ENCODE results near the gene ZNF155. TPM values are rescaled to one million over a fixed set of nuclear protein-coding genes. Genes with fewer than 3 reads are reported as not detected.

ZNF155 gene
- 6.5 and 10.0 TPM in 2 replicates for total RNA-seq

DNA sequence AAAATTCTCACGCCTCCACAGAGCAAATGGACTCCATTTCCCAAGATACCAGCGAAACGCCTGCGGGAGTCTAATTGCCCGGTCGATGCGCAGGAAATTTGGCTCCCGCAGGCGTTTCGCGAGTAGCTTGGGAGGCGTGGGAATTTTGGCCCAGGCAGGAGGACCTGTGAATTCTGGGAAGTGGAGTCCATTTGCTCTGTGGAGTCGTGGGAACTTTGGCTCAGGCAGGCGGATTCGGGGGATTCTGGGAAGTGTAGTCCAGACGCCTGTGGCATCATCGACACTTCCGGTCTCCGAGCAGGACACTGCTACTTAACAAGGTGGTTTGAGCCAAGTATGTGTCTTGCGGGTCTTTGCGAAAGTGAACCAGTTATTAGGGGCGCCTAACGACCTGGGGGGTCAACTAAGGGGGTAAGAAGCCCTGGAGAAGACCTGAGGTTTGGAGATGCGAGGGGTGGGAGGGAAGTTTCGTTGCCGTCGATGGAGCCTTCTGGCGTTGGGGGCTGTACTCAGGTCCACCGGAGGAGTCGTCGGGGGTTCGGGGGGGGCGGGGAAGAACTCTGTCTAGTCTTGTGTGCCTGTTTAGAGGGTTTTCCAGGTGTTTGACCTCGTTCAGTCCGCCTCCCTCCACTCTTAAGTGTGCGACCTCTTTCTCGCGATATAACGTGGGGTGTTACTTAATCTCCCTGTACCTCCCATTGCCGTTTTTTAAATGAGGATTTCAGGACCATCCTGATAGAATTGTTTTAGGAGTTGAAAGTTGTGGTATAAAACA lies at the start of gene ZNF155:
TSS of gene ZNF155 (plus strand) at position 277 of the 775 bp plus-strand sequence. CDS start 4,356 bp downstream, outside the sequence.
- Histone ChIP-seq H2AFZ (ENCODE audit: low read length) (peak within 1 kb of the TSS; percentile 98), H3K9me3 (ENCODE audit: low read depth, low read length) (no peaks in the 10 kb centered on the region), H3K4me3 (ENCODE audit: insufficient read depth, low read length) (peak within 1 kb of the TSS; percentile 80), H3K27ac (ENCODE audit: low read depth, low read length) (peak within 1 kb of the TSS; percentile 61), H3K27me3 (ENCODE audit: insufficient read depth, low read length) (no peaks in the 10 kb centered on the region), H3K79me2 (ENCODE audit: insufficient read depth, low read length) (peaks cover 33% of the 10 kb centered on the region), H3K4me1 (ENCODE audit: insufficient read depth, low read length) (peaks cover 5% of the 10 kb centered on the region), H3K36me3 (ENCODE audit: insufficient read depth, low read length) (peaks cover under 1% of the 10 kb centered on the region), H4K20me1 (ENCODE audit: insufficient read depth, low read length) (no peaks in the 10 kb centered on the region), H3K4me2 (ENCODE audit: insufficient read depth, low read length) (peak within 1 kb of the TSS; percentile 75)
- peak; percentile 90 for DNase-seq (ENCODE audit: insufficient read length, low spot score, missing footprints)
- TF ChIP-seq, protein P1, sequence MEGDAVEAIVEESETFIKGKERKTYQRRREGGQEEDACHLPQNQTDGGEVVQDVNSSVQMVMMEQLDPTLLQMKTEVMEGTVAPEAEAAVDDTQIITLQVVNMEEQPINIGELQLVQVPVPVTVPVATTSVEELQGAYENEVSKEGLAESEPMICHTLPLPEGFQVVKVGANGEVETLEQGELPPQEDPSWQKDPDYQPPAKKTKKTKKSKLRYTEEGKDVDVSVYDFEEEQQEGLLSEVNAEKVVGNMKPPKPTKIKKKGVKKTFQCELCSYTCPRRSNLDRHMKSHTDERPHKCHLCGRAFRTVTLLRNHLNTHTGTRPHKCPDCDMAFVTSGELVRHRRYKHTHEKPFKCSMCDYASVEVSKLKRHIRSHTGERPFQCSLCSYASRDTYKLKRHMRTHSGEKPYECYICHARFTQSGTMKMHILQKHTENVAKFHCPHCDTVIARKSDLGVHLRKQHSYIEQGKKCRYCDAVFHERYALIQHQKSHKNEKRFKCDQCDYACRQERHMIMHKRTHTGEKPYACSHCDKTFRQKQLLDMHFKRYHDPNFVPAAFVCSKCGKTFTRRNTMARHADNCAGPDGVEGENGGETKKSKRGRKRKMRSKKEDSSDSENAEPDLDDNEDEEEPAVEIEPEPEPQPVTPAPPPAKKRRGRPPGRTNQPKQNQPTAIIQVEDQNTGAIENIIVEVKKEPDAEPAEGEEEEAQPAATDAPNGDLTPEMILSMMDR (IDR thresholded peaks at IDR 0.05; ENCODE audit: extremely low read depth, low read depth, low read length) = no peak

DNA sequence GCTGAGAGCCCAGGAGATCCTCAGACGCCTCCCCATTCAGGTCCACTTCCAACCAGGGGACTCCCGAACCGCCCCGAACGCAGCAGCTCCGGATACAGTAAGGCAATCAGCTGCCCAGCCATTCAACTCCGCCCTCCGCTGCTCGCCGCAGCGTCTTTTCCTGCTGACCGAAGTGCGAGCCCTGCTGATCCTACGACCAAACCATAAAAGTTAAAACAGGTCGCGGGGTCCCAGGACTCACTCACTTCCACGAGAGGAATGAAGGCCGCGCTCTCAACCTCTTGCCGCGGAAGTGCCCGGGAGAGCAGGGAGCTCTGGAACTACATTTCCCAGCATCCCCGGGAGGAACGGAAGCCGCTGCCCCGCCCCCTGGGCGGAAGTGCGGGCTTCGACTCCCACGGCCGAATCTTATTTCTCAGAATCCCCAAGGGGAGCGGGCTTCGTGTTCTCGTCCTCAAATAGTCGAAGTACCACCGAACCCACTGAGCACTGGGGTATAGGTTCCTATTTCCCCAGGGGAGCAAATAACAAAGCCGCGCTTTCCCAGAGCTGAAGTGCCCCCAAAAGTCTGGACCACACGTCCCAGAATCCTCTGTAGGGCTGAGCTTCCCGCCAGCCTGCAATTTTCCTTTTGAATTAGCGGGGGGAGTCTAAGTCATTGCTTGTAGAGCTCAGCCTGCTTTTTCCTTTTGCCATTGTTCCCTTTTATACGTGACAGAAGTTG lies 48.8 kb upstream of the ZNF155 start, which contains the start of gene ZNF45:
TSS of gene ZNF45 (minus strand) at position 298 of the 724 bp plus-strand sequence. CDS start 13,097 bp downstream, outside the sequence.
- TF ChIP-seq, protein P1 (IDR thresholded peaks at IDR 0.05; ENCODE audit: extremely low read depth, low read depth, low read length) = no peak
- peaks cover 24% of the 10 kb centered on the region for H3K36me3 ChIP-seq (ENCODE audit: insufficient read depth, low read length)

DNA sequence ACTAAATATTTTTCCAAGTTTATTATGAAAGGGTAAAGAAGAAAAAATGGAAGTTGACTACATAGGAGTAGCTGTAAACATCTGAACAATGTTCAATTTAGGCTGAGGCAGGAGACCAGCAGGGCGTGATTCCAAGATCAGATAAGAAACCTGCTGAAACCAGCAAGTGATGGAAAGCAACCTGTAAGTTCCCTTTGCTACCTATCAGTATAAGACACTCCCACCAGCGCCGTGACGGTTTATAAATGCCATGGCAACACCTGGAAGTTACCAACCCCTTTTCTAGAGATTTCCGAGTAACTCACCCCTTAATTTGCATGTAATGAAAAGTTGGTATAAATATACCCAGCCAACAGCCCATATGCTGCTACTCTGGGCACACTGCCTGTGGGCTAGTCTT lies 47.8 kb upstream of the ZNF155 start:
- DNase-seq (ENCODE audit: insufficient read length, low spot score, missing footprints) = no peak
- Histone ChIP-seq H3K27me3 (ENCODE audit: insufficient read depth, low read length) (no peaks in the 10 kb centered on the region), H3K27ac (ENCODE audit: low read depth, low read length) (no peak overlapping the region), H2AFZ (ENCODE audit: low read length) (peak overlapping the region; percentile 100), H3K9me3 (ENCODE audit: low read depth, low read length) (no peaks in the 10 kb centered on the region), H4K20me1 (ENCODE audit: insufficient read depth, low read length) (no peaks in the 10 kb centered on the region), H3K79me2 (ENCODE audit: insufficient read depth, low read length) (peaks cover 13% of the 10 kb centered on the region), H3K4me1 (ENCODE audit: insufficient read depth, low read length) (peaks cover 12% of the 10 kb centered on the region), H3K4me3 (ENCODE audit: insufficient read depth, low read length) (no peak overlapping the region), H3K36me3 (ENCODE audit: insufficient read depth, low read length) (peaks cover 14% of the 10 kb centered on the region), H3K4me2 (ENCODE audit: insufficient read depth, low read length) (no peak overlapping the region)
- TF ChIP-seq, protein P1 (IDR thresholded peaks at IDR 0.05; ENCODE audit: extremely low read depth, low read depth, low read length) = no peak

More for the DNA sequence above, 48.8 kb upstream of the ZNF155 start, which contains the start of gene ZNF45:
- peak; percentile 93 for DNase-seq (ENCODE audit: insufficient read length, low spot score, missing footprints)
- Histone ChIP-seq H4K20me1 (ENCODE audit: insufficient read depth, low read length) (no peaks in the 10 kb centered on the region), H3K27me3 (ENCODE audit: insufficient read depth, low read length) (no peaks in the 10 kb centered on the region), H3K9me3 (ENCODE audit: low read depth, low read length) (no peaks in the 10 kb centered on the region), H3K4me3 (ENCODE audit: insufficient read depth, low read length) (peak within 1 kb of the TSS; percentile 95), H3K4me1 (ENCODE audit: insufficient read depth, low read length) (peaks cover 12% of the 10 kb centered on the region), H3K79me2 (ENCODE audit: insufficient read depth, low read length) (peaks cover 13% of the 10 kb centered on the region), H3K4me2 (ENCODE audit: insufficient read depth, low read length) (peak within 1 kb of the TSS; percentile 93), H2AFZ (ENCODE audit: low read length) (peak within 1 kb of the TSS; percentile 100), H3K27ac (ENCODE audit: low read depth, low read length) (peak within 1 kb of the TSS; percentile 75)

All from osteoblast (primary cell).